Embryonic facial prominence (tissue), 1 donor: ENCODE data around the gene AUTS2.

Experiments
- DNase-seq: peaks from one replicate; pipeline ENCODE4 v3.0.0-alpha.2; 2016; ENCODE audit errors: extremely low spot score

The AUTS2 gene

GRCh38 chr7:69687739-69688433 lies 89.6 kb downstream of the AUTS2 start:
- DNase-seq, result no peak

GRCh38 chr7:69690329-69690728 lies 92.1 kb downstream of the AUTS2 start:
- no peak for DNase-seq

- no peak for DNase-seq
Measured at GRCh38 chr7:69691327-69691726, 93.1 kb downstream of the AUTS2 start.

GRCh38 chr7:69691734-69692133 lies 93.5 kb downstream of the AUTS2 start:
- DNase-seq, result no peak

- no peak for DNase-seq
Measured at GRCh38 chr7:69692611-69693010, 94.3 kb downstream of the AUTS2 start.

GRCh38 chr7:69693042-69693441 lies 94.8 kb downstream of the AUTS2 start:
- no peak for DNase-seq

- DNase-seq, result no peak
Measured at GRCh38 chr7:69696054-69696591, 97.8 kb downstream of the AUTS2 start.

GRCh38 chr7:69696686-69697685 lies 98.7 kb downstream of the AUTS2 start:
- no peak for DNase-seq

GRCh38 chr7:69698109-69698825 lies 100.0 kb downstream of the AUTS2 start:
- no peak for DNase-seq

- no peak for DNase-seq
Measured at GRCh38 chr7:69699931-69700330, 101.7 kb downstream of the AUTS2 start.

GRCh38 chr7:69700331-69700730 lies 102.1 kb downstream of the AUTS2 start:
- DNase-seq, result no peak

- DNase-seq, result no peak
Measured at GRCh38 chr7:69701288-69701687, 103.0 kb downstream of the AUTS2 start.

GRCh38 chr7:69702357-69702756 lies 104.1 kb downstream of the AUTS2 start:
- no peak for DNase-seq

- DNase-seq, result no peak
Measured at GRCh38 chr7:69703099-69703498, 104.8 kb downstream of the AUTS2 start.

- DNase-seq, result no peak
Measured at GRCh38 chr7:69706070-69706469, 107.8 kb downstream of the AUTS2 start.

- DNase-seq, result no peak
Measured at GRCh38 chr7:69708857-69709256, 110.6 kb downstream of the AUTS2 start.

GRCh38 chr7:69710768-69711438 lies 112.6 kb downstream of the AUTS2 start:
- no peak for DNase-seq

- DNase-seq, result peak; percentile 20
Measured at GRCh38 chr7:69714886-69715576, 116.8 kb downstream of the AUTS2 start.

- DNase-seq, result no peak
Measured at GRCh38 chr7:69717221-69717620, 118.9 kb downstream of the AUTS2 start.

GRCh38 chr7:69719717-69720116 lies 121.4 kb downstream of the AUTS2 start:
- DNase-seq, result no peak

- DNase-seq, result no peak
Measured at GRCh38 chr7:69722843-69723242, 124.6 kb downstream of the AUTS2 start.
